CD4-positive, alpha-beta T cell treated with Interleukin-2 at 100 ng/mL for 4 hours (primary cell): ENCODE results near the gene CASQ1.

Experiments used
- DNase-seq: peaks from one replicate; pipeline ENCODE4 v3.0.0-alpha.2; 2020; ENCODE audit warnings: low spot score

The CASQ1 gene

DNA sequence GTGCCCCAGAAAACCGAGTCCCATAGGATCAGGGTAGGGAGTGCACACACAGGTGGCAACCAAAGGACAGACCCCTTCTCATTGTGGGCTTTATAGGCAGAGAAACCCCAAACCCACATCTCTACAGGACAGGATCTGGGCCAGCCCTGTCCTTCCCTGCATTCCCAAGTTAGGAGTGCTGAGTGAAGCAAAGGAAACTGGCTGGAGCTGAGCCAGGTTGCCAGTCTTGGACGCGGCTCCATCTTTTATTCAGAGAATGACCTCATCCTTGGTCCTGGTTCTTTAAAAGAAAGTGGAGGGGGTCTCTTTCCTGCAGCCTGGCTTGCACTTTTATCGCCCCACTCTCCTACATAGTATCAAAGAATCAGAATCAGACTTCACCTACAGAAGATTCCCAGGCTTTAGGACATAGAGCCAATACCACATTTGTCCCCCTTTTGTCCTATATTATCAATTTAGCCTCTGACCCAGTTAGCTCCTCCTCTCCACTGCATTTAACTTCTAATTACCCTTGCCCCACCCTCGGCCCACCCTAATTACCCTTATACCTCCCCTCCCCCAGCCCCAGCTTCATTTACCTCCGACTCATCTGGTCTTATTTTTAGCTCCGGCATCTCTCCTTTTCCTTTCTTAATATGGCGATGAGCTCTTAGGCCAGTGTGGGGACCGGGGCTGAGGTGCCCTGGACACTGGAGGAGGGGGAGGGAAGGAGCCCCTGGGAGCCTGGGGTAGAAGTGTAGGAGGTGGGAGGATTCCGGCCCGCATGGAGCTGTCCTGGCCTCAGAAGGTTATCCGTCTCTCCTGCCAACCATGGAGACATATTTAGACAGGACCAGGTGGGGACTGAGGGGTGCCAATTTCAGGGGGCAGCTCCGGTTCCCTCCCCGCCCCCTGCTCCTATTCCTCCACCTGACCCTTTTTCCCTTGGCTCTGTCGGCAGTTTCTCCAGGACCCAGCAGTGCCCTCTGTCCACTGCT is at the start of gene CASQ1:
Gene CASQ1, plus strand, starts transcription at position 927 of the 977 bp plus-strand sequence. CDS start 177 bp downstream, outside the sequence.
- DNase-seq, result no peak

DNA sequence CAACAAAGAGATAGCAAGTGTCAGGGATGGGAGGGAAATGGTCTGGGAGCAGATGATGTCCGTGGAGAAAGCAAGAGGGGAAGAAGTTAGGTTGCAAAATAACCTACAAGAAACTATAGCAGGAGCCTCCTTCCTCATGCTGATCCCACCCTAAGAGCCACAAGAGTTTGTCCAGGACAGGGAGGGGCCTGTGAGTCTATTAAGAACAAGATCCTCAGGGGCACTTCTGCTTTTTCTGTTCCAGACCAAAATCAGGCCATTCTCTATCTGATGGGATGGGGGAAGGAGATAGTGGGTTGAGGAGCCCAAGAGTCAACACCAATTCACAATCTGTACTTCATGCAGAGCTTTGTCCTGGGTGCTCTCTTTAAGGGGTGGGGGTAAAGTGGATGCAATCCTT is 46.7 kb upstream of the CASQ1 start:
- no peak for DNase-seq

DNA sequence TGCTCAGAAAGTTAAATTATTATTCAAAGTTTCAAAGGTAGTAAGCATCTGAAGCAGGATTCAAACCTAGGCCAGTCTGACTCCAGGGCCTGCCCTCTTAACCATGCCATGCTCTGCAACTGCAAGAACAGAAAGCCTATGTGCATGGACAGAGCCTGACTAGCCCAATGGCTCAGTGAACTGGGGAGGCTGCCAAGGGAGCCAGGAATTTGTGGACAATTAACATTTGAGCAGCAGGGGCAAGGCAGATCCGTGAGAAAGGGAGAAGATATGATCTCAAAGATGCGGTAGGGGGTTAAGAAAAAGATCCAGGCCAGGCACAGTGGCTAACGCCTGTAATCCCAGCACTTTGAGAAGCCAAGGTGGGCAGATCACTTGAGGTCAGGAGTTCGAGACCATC is 45.5 kb upstream of the CASQ1 start:
- DNase-seq, result no peak

DNA sequence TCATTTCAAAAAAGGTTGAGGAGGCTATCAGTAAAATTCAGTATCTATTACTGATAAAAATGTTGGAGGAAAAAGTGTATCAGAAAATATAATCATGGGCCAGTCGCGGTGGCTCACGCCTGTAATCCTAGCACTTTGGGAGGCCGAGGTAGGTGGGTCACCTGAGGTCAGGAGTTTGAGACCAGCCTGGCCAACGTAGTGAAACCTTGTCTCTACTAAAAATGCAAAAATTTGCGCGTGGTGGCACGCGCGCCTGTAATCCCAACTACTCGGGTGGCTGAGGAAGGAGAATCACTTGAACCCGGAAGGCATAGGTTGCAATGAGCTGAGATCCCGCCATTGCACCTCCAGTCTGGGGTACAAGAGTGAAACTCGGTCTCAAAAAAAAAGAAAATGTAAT is 44.3 kb upstream of the CASQ1 start:
- no peak for DNase-seq

DNA sequence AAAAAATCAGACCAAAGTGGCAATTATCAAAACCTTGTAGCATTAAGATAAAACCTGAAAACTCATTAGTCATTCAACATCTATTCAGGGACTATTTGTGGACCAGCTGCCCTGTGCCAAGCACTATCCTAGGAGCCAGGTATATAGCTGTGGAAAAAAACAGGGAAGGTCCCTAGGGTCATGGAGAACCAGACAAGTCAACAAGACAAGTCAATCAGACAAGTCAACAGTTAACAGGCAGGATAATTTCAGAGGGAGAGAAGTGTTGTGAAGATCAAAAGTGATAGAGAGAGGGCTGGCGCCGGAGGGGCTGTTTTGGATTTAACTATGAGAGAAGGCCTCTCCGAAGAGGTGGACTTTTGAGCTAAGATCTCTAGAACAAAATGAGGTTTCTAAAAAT is 42.3 kb upstream of the CASQ1 start:
- DNase-seq, result no peak

DNA sequence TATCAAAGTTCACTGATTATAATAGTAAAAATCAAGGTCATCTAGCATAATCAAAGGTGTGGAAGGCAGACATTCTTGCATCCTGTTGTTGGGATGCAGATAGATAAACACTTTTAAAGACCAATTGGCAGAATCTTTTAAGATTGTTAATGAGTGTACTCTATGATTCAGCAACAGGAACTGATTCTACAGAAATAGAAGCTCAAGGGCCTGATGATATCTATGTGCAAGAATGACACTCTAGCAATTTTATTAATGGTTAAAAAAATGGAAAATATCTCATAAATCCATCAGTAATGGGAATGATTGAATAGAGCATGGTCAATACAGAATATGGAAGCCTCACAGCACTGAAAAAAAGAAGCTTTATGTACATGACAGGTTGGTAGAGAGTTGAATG is 41.1 kb upstream of the CASQ1 start:
- no peak for DNase-seq

DNA sequence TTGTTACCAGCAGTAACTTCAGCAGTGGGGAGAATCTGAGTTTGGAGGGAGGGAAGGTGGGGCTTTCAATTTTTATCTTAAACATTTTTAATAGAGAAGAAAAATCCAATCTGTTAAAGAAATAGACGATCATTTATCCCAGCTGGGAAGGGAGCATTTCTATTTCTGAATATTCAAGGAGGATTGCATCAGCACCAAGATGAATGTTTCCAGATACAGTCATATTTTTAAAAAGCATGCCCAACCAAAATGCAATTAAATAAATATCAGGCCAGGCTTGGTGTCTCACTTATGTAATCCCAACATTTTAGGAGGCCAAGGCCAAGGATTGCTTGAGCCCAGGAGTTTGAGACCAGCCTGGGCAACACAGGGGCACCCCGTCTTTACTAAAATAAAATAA is 40.7 kb upstream of the CASQ1 start:
- no peak for DNase-seq

DNA sequence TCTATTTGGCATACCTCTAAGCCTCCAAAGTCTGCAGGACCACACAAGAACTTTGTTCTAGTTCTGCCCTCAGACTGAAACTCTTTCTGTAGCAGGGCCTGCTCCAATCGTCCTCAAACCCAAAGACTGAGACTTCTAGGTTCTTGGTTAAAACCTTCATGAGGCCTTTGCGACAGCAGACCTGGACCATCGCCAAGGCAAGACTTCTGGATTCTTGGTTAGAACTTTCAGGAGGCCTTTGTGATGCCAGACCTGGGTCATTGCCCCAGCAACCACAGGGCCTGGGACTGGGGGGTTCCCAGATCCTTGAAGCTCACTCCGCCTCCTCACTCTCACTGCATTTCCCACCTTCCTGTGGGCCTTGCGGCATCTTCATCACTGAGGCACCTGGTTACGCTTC is 39.1 kb upstream of the CASQ1 start, which contains the start of gene ATP1A4:
Gene ATP1A4, plus strand, starts transcription at position 301 of the 400 bp plus-strand sequence. CDS start 438 bp downstream, outside the sequence.
- no peak for DNase-seq

DNA sequence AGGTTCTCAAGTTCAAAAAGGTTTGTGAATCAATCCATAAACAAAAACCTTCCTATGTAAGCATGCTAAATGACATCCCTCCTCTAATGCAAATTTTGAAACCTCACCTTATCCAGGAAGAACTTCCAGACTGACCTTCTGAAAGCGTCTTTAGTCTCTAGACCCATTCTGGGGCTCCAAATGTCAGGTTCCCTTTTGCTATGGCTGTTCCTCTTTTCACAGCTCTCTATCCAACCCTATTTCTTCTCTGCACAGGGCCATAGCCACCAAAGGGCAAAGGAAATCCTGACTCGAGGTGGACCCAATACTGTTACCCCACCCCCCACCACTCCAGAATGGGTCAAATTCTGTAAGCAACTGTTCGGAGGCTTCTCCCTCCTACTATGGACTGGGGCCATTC is 35.6 kb upstream of the CASQ1 start:
- no peak for DNase-seq

DNA sequence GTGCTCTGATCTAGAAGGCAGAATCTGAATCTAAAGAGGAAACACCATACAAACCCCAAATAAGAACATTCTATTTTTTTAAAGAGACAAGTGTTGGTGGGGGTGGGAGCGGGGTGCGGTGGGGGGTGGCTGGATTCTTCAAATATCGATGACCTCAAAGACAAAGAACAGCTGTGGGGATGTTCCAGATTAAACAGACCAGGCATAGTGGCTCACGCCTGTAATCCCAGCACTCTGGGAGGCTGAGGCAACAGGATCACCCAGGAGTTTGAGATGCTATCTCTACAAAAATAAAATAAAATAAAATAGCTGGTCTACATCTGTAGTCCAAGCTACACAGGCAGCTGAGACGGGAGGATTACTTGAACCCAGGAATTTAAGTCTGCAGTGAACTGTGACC is 34.0 kb upstream of the CASQ1 start:
- no peak for DNase-seq

DNA sequence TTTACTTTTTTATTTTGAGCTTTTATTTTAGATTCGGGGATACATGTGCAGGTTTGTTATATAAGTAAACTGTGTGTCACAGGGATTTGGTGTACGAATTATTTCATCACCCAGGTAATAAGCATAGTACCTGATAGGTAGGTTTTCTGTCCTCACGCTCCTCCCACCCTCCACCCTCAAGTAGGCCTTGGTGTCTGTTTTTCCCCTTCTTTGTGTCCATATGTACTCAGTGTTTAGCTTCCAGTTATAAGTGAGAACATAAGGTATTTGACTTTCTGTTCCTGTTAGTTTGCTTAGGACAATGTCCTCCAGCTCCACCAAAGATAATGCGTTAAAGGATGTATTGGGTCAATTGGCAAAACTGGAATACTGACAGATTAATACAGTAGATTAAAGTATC is 33.2 kb upstream of the CASQ1 start:
- DNase-seq, result no peak

DNA sequence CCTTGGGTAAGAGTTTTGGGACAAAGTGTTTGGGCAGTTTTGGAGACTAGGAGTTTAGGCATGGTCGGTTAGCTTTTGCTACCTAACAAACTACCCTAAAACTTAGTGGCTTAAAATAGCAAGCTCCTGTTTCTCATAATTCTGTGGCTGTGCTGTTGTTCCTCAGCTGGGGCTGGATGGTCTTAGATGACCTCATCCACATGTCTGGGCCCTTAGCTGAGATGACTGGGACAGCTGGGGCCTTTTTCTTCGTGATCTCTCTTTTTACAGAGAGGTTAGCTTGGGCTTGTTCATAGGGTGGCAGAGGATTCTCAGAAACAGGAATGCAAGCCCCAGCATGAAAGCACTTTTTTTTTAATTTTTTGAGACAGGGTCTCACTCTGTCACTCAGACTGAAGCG is 32.3 kb upstream of the CASQ1 start:
- no peak for DNase-seq

DNA sequence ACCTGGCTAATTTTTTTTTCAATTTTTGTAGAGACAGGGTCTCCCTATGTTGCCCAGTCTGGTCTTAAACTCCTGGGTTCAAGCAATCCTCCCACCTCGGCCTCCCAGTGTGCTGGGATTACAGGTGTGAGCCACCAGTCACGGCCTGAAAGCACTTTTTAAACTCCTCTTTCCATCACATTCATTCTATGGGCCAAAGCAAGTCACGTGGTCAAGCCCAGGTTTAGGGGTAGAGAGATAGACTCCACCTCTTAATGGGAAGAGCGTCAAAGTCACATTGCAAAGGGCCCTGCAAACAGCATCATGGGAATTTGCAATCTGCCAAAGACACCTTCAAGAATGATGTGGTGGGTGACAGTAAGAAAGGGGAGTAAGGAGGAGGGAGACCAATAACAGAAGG is 31.8 kb upstream of the CASQ1 start:
- no peak for DNase-seq

DNA sequence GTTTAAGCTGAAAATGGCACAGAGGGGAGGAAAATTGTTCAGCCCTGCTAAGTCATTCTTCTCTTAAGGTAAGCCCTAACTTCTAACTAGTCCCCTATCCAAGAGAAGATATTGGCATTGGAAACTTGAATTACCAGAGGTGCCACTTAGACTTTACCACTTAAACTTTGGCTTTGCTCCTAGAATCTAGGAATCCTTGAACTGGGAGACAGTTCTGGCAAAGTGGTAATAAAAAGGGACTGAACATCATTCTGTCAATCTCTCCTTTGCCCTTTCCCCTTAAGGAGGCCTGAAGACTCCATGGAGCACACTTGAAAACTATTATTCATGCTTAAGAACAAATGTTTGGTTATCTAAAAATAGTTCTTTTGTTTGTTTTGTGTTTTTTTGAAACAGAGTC is 30.5 kb upstream of the CASQ1 start:
- no peak for DNase-seq

DNA sequence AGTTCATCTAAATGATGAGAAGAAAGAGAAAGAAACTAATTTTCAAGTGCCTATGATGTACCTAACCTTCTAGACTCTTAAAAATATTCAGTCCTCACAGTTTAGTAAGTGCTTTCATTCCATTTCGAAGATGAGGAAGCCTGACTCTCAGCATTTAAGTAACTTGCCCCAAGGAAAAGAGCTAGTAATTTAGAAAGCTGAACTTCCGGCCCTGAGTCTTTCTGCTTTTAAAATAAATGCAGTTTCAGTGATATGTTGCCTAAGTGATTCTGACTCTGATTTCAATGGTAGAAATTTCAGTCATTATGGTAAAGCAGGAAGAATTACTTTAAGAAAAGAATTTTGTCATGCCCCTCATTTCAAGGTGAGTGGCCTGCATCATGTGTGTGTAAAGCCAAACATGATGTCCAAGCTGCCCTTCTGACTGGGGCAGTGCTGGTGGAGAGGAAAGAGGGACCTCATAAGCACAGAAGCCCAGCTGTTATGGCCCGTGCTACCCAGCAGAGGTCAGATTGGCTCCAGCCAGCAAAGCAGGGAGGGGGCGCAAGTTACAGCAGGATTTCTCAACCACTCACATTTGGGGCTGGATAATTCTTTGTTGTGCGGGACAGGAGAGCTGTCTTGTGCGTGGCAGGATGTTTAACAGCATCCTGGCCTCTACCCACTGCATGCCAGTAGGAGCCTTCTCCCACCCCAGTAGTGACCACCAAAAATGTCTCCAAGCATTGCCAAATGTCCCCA is 28.2 kb upstream of the CASQ1 start:
- DNase-seq, result no peak

DNA sequence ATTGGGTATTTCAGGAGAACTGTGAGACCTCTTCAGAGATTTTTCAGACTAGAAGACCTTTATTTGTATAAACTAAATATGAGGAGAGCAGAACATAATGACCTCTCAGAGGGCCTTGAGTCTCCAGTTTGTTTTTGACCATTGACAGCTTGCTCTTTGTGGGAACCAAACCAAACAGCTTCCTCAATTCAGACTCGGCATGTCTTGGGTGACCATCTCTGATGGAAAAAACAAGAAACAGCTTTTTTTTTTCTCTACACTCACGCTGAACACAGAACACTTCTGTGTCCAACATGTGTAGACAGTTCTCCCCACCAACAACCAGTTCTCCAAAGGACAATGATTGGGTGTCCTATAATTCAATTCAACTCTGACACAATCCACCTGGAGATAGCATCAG is 27.4 kb upstream of the CASQ1 start:
- no peak for DNase-seq

DNA sequence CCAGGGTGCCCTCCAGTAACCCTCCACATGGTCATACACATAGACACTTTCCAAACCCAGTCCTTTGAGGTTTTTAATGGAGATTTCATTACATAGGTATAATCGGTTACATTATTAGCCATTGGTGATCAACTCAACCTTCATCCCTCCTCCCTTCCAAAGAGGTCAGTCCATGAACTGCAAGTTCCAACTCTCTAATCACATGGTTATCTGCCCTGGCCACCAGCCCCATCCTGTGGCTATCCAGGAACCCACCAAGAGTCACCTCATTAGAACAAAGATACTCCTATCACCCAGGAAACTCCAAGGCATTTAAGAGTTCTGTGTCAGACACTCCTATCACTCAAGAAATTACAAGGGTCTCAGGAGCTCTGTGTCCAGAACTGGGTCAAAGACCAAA is 26.8 kb upstream of the CASQ1 start:
- DNase-seq, result no peak

DNA sequence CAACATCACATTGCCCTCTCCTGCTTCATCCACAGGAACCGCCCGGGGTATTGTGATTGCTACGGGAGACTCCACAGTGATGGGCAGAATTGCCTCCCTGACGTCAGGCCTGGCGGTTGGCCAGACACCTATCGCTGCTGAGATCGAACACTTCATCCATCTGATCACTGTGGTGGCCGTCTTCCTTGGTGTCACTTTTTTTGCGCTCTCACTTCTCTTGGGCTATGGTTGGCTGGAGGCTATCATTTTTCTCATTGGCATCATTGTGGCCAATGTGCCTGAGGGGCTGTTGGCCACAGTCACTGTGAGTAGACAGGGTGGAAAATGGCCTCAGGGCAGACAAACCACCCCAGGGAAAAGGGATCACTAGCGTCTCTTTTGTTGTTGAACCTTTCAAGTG is 26.3 kb upstream of the CASQ1 start:
- DNase-seq, result no peak

DNA sequence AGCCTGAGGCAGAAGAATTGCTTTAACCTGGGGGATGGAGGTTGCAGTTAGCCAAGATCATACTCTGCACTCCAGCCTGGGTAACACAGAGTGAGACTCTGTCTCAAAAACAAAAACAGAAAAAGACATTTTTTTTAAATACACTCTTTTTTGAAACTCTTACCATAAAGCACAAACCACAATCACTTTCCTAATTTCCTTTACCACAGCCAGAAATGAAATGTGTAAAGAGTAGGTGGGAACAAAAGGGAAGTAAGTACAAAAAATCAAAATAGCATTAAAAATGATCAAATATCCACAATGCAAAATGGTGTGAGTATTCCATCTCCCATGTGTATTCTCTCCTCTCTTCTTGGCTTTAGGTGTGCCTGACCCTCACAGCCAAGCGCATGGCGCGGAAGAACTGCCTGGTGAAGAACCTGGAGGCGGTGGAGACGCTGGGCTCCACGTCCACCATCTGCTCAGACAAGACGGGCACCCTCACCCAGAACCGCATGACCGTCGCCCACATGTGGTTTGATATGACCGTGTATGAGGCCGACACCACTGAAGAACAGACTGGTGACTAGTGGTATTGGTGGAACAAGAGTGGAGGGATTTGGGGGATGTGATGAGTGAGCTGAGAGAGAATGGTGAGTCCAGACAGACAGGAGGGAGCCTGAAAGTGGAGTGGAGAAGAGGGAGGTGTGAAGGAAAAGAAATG is 24.1 kb upstream of the CASQ1 start:
- no peak for DNase-seq

DNA sequence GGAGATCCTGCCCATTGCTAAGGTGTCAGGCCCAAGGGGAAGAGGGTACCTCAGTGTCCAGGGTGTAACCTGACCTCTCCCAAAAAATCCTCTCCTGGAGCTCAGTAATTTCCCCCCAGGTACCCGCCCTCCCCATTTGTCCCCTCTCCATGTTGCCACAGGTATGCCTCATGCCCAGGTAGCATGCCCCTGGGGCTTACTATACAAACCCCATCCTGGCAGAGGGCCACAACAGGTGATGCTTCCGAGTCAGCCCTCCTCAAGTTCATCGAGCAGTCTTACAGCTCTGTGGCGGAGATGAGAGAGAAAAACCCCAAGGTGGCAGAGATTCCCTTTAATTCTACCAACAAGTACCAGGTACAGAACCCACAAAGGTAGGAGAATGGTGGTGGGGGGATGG is 23.3 kb upstream of the CASQ1 start:
- no peak for DNase-seq

DNA sequence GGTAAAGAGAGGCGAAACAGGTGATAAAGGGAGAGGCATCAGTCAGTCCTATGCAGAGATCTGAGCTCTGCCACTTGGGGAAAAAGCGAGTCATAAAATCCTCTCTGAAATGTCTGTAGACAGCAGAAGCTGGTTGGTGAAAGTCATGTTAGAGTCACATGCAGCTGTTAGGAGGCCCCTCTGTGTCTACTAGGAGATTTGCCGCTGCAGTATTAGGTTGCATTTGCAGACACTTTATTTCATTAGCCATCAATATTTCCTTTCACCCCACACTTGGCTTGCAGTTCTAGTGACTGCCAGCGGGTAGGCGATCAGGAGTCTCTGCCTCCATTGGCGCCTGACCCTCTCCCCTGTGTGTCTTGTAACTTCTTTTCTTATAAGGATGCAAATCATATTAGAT is 22.8 kb upstream of the CASQ1 start:
- no peak for DNase-seq

DNA sequence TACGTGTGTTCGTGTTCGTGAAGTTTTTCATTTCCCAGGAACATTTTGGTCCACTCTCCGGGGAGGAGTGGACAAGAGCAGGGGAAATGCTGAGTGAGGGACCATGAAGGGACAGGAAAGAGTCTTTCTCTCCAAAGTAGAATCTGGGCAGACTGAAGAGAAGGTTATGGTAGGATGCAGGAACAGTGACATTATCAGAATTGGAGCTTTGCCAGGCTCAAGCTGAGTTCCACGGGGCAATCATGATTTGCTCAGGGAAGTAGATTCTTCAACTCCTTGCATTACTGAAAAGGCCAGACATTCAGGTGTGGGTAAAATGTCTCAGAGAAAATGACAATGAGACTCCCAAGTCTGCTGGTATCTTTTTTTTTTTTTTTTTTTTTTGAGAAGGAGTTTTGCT is 22.4 kb upstream of the CASQ1 start:
- no peak for DNase-seq
